Amniotic epithelial cell (primary cell): ENCODE data around the gene ADAMTS3.

ENCODE experiments used
- DNase-seq: peaks from one replicate; pipeline ENCODE4 v3.0.0-alpha.2; 2010; ENCODE audit warnings: low read depth

ADAMTS3 gene

DNA sequence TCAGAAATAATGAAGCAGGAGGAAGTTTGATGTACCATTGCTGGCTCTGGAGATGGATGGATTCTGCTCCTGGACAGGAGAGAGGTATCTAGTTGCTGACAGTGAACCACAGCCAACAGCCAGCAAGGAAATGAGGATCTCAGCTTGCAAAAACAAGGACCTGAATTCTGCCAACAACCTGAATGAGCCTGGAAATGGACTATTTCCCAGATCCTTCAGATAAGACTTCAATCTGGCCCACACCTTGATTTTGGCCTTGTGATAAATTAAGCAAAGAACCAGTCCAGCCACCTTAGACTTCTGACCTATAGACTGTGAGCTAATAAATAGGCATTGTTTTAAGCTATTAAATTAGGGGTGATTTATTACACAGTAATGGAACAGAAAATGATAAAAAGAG is 220.3 kb downstream of the ADAMTS3 start:
- no peak for DNase-seq

DNA sequence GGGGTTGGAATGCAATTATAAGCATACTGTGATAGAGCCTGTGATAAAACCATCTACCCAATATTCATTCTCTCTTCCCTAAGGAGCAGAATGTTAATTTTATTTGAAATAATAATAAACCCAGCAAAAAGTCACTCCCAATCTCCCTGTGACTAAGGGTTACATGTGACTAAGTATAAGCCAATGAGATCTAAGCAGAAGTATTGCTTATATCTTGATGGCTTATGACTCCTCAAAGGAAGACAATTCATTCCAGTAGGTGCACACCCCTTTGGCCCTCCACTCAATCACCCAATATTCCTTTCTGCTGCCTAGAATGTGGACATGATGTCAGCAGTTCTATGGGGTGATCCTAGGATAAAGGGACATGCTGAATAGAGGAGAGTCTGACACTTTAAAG is 224.6 kb downstream of the ADAMTS3 start:
- DNase-seq = no peak

- DNase-seq = no peak
Measured at GRCh38 chr4:72341432-72341820, 227.6 kb downstream of the ADAMTS3 start.

- DNase-seq = peak; percentile 19
Measured at GRCh38 chr4:72340803-72341431, 228.1 kb downstream of the ADAMTS3 start.

DNA sequence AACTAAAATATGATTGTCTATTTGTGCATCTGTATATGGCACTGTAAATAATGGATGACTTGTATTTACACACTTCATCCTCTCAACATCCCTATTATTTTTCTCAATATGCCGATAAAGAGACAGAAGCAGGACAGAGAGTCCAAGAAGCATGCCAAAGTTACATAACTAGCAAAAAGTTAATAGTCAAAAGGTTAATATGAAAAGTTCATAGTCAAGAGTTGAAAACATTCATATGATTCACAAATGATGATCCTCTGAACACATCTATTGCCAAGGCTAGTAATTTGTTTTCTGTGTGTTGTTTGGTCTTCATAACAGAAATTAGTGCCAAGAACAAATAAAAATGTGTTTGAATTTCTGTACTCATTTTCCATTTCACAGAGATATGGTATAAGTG is 231.0 kb downstream of the ADAMTS3 start:
- DNase-seq = no peak

DNA sequence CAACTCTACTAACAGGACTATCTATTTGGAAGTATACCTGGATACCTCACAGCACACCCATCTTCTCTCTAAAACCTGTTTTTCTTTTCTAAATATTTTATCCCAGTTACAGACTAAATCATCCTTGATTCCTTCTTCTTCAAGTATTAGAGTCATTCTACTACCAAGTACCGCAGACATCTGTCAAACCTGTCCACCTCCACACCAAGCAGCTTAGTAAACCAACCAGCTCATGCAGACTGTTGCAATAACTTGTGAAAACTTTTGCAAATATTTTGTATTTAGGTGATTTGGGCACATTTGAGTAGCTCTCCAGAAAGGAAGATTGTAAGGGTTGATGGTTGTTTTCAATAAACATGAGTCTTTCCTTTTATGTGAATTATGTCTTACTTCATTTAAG is 238.6 kb downstream of the ADAMTS3 start:
- peak; percentile 25 for DNase-seq

GRCh38 chr4:72326692-72327632 is 242.1 kb downstream of the ADAMTS3 start:
- peak; percentile 43 for DNase-seq

DNA sequence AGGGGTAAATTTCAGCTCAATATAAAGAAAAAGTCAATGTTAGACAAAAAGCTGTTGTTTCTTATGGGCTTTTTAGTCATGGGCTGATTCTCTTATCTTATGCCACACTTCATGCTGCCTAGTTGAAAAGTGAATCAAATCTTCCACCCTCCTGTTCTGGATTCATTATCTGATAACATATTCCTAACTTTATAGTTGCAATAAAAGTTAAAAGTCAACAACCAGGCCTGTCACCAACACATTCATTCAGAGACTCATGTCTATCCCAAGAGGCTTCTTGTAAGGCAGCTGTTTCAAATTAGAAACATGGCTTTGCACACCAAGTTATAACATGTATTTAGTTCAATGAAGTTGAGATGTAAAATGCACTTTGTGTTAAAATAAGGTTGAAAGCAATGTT is 243.8 kb downstream of the ADAMTS3 start:
- DNase-seq = no peak

GRCh38 chr4:72323227-72323626 is 245.8 kb downstream of the ADAMTS3 start:
- DNase-seq = no peak

DNA sequence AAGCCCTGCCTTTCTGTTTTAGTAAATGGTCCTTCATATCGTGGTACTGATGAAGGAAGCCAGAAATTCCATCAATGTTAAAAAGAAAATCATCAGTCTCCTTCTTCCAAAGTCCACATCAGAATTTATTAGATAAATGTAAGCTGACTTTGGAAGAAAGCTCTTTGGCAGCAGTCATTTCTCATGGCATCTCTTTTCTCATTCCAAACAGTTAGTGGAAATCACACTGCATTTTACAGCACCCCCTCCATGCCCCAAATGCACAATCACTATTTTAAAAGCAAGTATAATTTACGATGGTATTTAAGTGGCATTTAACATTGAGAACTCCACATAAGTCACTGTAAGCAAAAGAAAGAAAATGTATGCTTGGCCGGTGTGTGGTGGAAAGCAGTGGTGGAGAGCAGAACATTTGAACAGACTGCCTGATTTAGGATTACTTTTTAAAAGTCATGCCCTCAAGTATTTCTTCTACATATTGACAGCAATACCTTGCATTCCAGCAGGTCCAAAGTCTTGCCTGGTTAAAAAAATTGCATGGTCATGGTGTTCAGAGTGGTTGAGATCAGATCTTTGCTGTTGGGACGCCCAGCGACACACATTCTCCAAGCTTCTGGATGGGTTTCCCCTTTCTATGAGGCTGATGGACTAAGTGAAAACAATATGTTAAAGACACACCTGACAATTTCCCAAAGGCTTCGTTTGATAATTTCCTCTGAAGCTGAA is 248.6 kb downstream of the ADAMTS3 start:
- no peak for DNase-seq

DNA sequence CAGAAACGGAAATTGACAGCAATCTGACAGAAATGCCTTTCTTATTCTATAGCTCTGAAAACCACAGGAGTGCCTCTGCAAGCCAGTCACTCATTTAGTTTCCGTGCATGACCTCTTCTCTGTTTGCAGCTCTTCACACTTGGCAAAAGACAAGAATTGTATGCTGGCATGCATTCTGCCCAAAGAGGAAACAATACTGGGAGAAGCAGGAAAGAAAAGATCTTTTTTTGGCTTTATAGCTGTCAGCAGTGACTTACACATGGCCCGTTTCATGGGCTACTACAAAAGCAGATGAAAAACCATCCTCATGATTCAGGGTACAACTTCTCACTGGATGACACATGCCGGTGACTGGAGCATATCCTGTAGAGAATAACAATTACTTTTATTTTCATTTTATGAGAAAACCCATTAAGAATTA is 249.4 kb downstream of the ADAMTS3 start:
- DNase-seq = no peak

DNA sequence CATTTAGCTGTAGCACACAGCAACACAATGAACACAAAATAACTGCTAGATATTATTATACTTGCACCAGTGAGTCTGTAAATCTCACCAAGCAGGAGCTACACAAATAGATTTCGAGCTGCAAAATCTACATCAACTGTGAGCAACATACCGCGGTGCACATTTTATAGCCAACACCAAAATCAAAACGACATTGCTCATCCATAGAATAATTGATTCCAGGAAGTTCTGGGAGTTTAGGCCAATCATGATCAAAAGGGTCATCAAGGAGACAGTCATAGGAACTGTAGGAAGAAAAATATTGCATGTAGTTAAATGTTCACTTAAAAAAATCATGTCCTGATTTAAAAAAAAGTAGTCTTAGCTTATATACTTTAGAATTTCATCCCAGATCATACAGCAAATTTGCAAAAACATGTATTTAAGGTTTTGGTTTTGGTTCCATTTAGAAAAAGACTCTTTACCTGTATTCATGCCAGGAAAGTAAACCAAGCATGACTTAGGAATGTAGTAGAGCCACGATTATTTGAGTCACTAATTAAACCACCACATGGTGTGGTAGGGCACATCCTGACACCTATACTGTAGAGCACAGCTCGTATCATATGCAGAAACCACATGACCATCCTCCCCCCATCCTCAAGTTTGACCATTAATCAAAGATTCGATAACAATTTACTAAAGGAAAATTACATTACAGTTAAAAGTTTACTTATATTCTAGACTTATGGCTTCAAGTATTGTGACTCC is 250.4 kb downstream of the ADAMTS3 start:
- DNase-seq = no peak

DNA sequence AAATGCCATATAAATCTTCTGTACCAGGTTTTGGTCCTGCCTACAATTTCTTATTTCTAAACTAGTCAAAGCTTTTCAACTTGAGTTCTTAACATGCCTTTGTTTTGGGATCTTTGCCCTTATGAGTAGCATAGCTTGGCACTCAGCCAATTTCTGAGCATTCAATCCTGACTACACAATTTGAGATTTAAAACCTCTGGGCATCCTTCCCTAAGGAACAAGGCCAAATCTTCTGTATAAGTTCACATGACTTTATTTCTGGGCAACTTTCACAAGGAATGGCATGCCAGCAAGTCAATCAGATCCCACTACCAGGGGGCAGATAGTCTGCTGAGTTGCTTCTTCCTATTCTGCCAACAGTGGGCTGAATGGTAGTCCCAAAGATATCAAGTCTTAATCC is 254.2 kb downstream of the ADAMTS3 start:
- peak; percentile 64 for DNase-seq

DNA sequence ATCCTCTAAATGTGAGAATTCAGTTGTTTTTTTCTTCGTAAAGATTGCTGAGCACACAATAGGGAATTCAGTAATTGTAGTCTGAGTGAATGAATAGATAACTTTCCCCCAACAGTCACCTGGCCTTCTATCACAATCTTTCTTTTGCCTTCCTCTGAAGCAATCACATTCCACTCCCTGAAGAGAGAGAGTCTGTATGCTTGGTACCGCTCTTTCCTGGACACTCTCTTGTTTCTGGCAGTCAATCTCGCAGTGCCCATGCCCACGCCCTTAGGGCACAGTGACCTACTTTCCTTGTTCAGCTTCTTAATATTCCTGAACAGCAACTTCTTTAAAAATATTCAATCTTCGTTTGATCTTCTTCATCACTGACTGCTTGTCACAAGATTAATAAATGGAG is 255.9 kb downstream of the ADAMTS3 start:
- DNase-seq = no peak

DNA sequence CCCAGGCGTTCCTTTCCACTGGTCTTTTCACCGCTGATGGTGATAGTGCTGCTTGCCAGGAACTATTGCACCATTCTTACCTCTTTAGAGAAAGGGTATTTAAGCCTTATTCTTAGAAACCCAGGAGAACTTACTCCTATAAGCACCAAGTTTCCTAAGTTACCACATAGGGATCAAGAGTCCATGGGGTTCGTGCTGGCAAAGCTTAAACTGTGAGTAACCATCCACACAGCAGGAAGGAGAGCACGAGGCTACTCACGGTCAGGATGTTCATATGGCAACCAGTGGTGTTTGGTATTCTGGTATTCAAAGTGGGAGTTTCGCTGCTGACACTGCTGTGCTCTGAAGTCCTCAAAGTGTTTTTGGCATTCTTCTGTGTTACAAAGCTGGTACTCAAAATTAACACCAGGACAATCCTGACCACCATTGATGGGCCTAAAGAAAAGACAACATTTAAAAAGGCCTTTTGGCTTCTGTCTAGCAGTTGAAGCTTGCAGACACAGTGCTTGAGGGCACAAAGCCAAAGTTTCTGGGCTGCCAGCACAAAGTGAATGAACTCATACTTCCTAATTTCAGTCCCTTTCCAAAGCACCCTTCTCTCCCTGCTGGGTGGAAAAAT is 256.9 kb downstream of the ADAMTS3 start:
- DNase-seq = peak; percentile 99

DNA sequence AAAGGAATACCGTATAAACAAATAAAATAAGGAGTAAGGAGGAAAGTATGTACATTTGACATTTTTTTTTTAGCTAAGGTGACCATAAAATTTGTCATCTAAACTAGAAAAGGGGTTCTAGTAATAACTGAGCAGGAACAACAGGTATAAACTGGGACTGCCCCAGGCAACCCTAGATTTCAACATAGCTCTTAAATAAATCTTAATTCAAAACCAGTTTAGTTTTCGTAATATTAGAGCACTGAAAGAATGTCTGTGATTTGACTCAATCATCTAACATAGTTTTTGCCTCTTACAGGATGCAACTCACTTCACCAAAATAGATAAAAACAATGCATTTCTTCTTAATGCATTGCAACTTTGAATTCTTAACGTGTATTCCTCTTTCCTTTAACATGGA is 257.7 kb downstream of the ADAMTS3 start:
- DNase-seq = no peak

- DNase-seq = no peak
Measured at GRCh38 chr4:72305620-72306019, 263.4 kb downstream of the ADAMTS3 start.

DNA sequence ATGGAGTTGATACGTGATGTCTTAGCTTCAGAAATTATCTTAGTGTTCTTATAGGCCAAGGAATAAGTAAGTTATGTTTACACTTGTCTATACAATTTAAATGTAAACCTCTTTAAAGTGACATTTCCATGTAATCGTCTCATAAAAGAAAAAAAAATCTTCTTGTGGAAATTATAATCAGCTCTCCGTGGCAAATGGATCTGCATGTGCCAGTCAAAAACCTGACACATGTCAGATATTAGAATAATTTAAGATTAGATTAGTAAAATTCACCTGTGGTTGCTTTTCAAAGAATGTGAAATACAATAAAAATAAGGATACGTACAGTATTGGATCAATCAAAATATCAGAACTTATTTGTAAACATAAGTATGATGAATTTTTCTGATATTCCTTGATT is 263.9 kb downstream of the ADAMTS3 start:
- no peak for DNase-seq

GRCh38 chr4:72302981-72303704 is 265.9 kb downstream of the ADAMTS3 start:
- no peak for DNase-seq

DNA sequence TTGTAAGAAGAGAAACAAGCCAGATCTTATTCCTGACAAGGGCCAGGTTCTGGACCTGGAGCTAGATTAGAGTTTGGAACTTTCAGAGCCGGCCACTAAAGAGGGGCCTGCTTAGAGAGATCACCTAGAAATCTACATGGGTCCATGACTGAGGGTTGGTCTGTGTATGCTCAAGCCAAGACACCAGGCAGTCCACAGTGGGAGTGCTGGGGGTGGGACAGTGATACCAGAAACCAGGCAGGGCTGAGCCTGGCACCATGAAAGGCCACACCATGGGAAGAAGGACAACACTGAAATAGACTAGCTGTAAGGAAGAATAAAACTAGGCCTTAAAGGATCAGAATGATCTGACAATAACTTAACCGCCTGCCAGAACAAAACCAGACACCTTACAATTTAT is 267.3 kb downstream of the ADAMTS3 start:
- DNase-seq = no peak

DNA sequence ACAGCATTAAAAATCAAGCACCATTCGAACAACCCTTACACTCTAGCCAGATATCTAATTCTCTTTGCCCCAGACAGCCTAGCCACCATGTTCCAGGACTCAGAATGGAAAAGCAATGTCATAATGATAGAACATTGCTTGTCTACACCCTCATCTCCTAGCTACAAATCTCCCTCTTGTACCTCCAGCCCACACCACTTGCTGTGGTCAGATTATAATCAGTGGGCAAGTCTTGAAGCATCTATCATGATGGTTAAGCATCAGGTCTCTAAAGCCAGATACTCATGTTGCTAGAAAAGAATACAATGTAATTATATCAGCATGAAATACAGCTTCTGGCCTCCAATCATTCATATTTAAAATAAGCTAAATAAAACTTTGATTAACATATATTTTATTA is 268.9 kb downstream of the ADAMTS3 start:
- DNase-seq = peak; percentile 68
